Central memory CD4-positive, alpha-beta T cell (primary cell): ENCODE data around the gene RGS19.
A peak's percentile ranks its signal among the peaks of the same experiment; 100 is the strongest.

ENCODE experiments used
- DNase-seq: peaks from one replicate; pipeline ENCODE4 v3.0.0; 2022

The RGS19 gene

GRCh38 chr20:64076061-64076997, 3.0 kb downstream of the RGS19 start:
- no peak for DNase-seq

GRCh38 chr20:64075556-64075955, 3.8 kb downstream of the RGS19 start:
- no peak for DNase-seq

- DNase-seq = no peak
Observed at GRCh38 chr20:64074963-64075362, 4.4 kb downstream of the RGS19 start.

- no peak for DNase-seq
Observed at GRCh38 chr20:64074184-64074789, 5.0 kb downstream of the RGS19 start.

- DNase-seq = no peak
Observed at GRCh38 chr20:64073476-64074183, 5.7 kb downstream of the RGS19 start.

- DNase-seq = no peak
Observed at GRCh38 chr20:64072498-64073063, 6.7 kb downstream of the RGS19 start.

- no peak for DNase-seq
Observed at GRCh38 chr20:64071341-64072332, 7.7 kb downstream of the RGS19 start.

GRCh38 chr20:64070244-64070993, 8.9 kb downstream of the RGS19 start:
- no peak for DNase-seq

- DNase-seq = no peak
Observed at GRCh38 chr20:64069614-64070243, 9.6 kb downstream of the RGS19 start.

- DNase-seq = no peak
Observed at GRCh38 chr20:64069209-64069613, 10.1 kb downstream of the RGS19 start.

- no peak for DNase-seq
Observed at GRCh38 chr20:64068386-64069208, 10.7 kb downstream of the RGS19 start.

- DNase-seq = no peak
Observed at GRCh38 chr20:64067733-64068307, 11.5 kb downstream of the RGS19 start.

GRCh38 chr20:64067005-64067632, 12.2 kb downstream of the RGS19 start:
- DNase-seq = no peak

GRCh38 chr20:64065974-64066343, 13.4 kb downstream of the RGS19 start:
- peak; percentile 78 for DNase-seq

GRCh38 chr20:64065062-64065973, 14.0 kb downstream of the RGS19 start:
- no peak for DNase-seq

GRCh38 chr20:64064145-64064698, 15.1 kb downstream of the RGS19 start:
- no peak for DNase-seq

- no peak for DNase-seq
Observed at GRCh38 chr20:64063389-64064144, 15.8 kb downstream of the RGS19 start.
